Activated naive CD4-positive, alpha-beta T cell treated with anti-CD3 and anti-CD28 coated beads for 36 hours (primary cell): Measurements from ENCODE around the gene WDR81. TPM values are rescaled to one million over a fixed set of nuclear protein-coding genes. Genes with fewer than 3 reads are reported as not detected.
A peak's percentile ranks its signal among the peaks of the same experiment; 100 is the strongest.

ENCODE experiments used
- CTCF ChIA-PET: fragments of 350-600 bp; sonication (Branson Sonifier 250); formaldehyde crosslinking; loops from one replicate; lab custom pipeline; 2021; ENCODE audit warnings: antibody characterized with exemption; lab: Charles Lee
- DNase-seq: peaks from one replicate; pipeline ENCODE4 v3.0.0-alpha.2; 2020
- H3K27ac Mint-ChIP-seq: one replicate; pipeline ENCODE4 v1.8.0; 2021; ENCODE audit warnings: mild to moderate bottlenecking, mixed read lengths
- H3K27me3 Mint-ChIP-seq: one replicate; pipeline ENCODE4 v1.8.0; 2021; ENCODE audit warnings: low read depth, mixed read lengths
- H3K36me3 Mint-ChIP-seq: one replicate; pipeline ENCODE4 v1.8.0; 2021; ENCODE audit warnings: low read depth, mixed read lengths
- H3K4me1 Mint-ChIP-seq: one replicate; pipeline ENCODE4 v1.8.0; 2021; ENCODE audit warnings: low read depth, mixed read lengths
- H3K4me3 Mint-ChIP-seq: one replicate; pipeline ENCODE4 v1.8.0; 2021; ENCODE audit warnings: mild to moderate bottlenecking, moderate library complexity, mixed read lengths
- H3K9me3 Mint-ChIP-seq: one replicate; pipeline ENCODE4 v1.8.0; 2021; ENCODE audit warnings: mixed read lengths
- intact Hi-C: fragments of 100-400 bp; cut with micrococcal nuclease; formaldehyde crosslinking; loops from one replicate; pipeline ENCODE4 v1.15.1; 2023
- total RNA-seq, 2 experiments: library from RNA; stranded (reverse); gene quantifications; one replicate each; pipeline ENCODE4 v1.2.3, GENCODE V29; 2021

The WDR81 gene
- total RNA-seq, 2 experiments from 2014 or later: 2.9 to 3.7 TPM

GRCh38 chr17:1725642-1726511 lies 1.4 kb downstream of the WDR81 start:
- no peak overlapping the region for H3K27ac Mint-ChIP-seq
- CTCF ChIA-PET: no interaction called here
- intact Hi-C loops: no loop called here
- H3K9me3 Mint-ChIP-seq: no peaks in the 10 kb centered on the region
- H3K4me1 Mint-ChIP-seq: peaks cover 26% of the 10 kb centered on the region
- no peak for DNase-seq
- peak overlapping the region; percentile 59 for H3K4me3 Mint-ChIP-seq
- no peaks in the 10 kb centered on the region for H3K36me3 Mint-ChIP-seq
- H3K27me3 Mint-ChIP-seq: no peaks in the 10 kb centered on the region

- no peak overlapping the region for H3K27ac Mint-ChIP-seq
- H3K4me3 Mint-ChIP-seq: no peak overlapping the region
- peaks cover 25% of the 10 kb centered on the region for H3K4me1 Mint-ChIP-seq
- H3K9me3 Mint-ChIP-seq: no peaks in the 10 kb centered on the region
- no peaks in the 10 kb centered on the region for H3K27me3 Mint-ChIP-seq
- CTCF ChIA-PET: interaction anchor here (1.0 kb wide), 1 partner anchor 160 kb away, joined by 4 read pairs; no protein-coding TSS in a partner anchor
- DNase-seq: no peak
- intact Hi-C loops: no loop called here
- H3K36me3 Mint-ChIP-seq: no peaks in the 10 kb centered on the region
Observed at GRCh38 chr17:1726626-1727257, 2.2 kb downstream of the WDR81 start.

- no peak for DNase-seq
- peaks cover 25% of the 10 kb centered on the region for H3K4me1 Mint-ChIP-seq
- no peaks in the 10 kb centered on the region for H3K27me3 Mint-ChIP-seq
- H3K9me3 Mint-ChIP-seq: no peaks in the 10 kb centered on the region
- intact Hi-C loops: no loop called here
- no peak overlapping the region for H3K4me3 Mint-ChIP-seq
- no peaks in the 10 kb centered on the region for H3K36me3 Mint-ChIP-seq
- CTCF ChIA-PET: interaction anchor here (1.0 kb wide), 1 partner anchor 160 kb away, joined by 4 read pairs; no protein-coding TSS in a partner anchor
- H3K27ac Mint-ChIP-seq: no peak overlapping the region
Observed at GRCh38 chr17:1727258-1727789, 2.8 kb downstream of the WDR81 start.

- H3K9me3 Mint-ChIP-seq: no peaks in the 10 kb centered on the region
- H3K4me3 Mint-ChIP-seq: no peak overlapping the region
- peaks cover 22% of the 10 kb centered on the region for H3K4me1 Mint-ChIP-seq
- H3K27me3 Mint-ChIP-seq: no peaks in the 10 kb centered on the region
- no peak for DNase-seq
- CTCF ChIA-PET: no interaction called here
- intact Hi-C loops: no loop called here
- H3K36me3 Mint-ChIP-seq: no peaks in the 10 kb centered on the region
- no peak overlapping the region for H3K27ac Mint-ChIP-seq
Observed at GRCh38 chr17:1727876-1728630, 3.5 kb downstream of the WDR81 start.

- DNase-seq: no peak
- no peaks in the 10 kb centered on the region for H3K27me3 Mint-ChIP-seq
- peaks cover 18% of the 10 kb centered on the region for H3K4me1 Mint-ChIP-seq
- no peak overlapping the region for H3K27ac Mint-ChIP-seq
- intact Hi-C loops: no loop called here
- CTCF ChIA-PET: no interaction called here
- no peaks in the 10 kb centered on the region for H3K9me3 Mint-ChIP-seq
- no peaks in the 10 kb centered on the region for H3K36me3 Mint-ChIP-seq
- no peak overlapping the region for H3K4me3 Mint-ChIP-seq
Observed at GRCh38 chr17:1729966-1730325, 5.4 kb downstream of the WDR81 start.

GRCh38 chr17:1730326-1731193 lies 6.1 kb downstream of the WDR81 start:
- no peaks in the 10 kb centered on the region for H3K9me3 Mint-ChIP-seq
- H3K27ac Mint-ChIP-seq: no peak overlapping the region
- H3K4me3 Mint-ChIP-seq: no peak overlapping the region
- no peaks in the 10 kb centered on the region for H3K36me3 Mint-ChIP-seq
- intact Hi-C loops: no loop called here
- H3K27me3 Mint-ChIP-seq: no peaks in the 10 kb centered on the region
- CTCF ChIA-PET: no interaction called here
- H3K4me1 Mint-ChIP-seq: peaks cover 16% of the 10 kb centered on the region
- no peak for DNase-seq

GRCh38 chr17:1731194-1731506 lies 6.6 kb downstream of the WDR81 start:
- intact Hi-C loops: no loop called here
- Mint-ChIP-seq H3K9me3 (no peaks in the 10 kb centered on the region), H3K4me1 (peaks cover 15% of the 10 kb centered on the region), H3K4me3 (no peak overlapping the region), H3K27ac (no peak overlapping the region), H3K27me3 (no peaks in the 10 kb centered on the region), H3K36me3 (no peaks in the 10 kb centered on the region)
- CTCF ChIA-PET: no interaction called here
- no peak for DNase-seq

GRCh38 chr17:1732241-1732832 lies 7.8 kb downstream of the WDR81 start:
- Mint-ChIP-seq H3K27me3 (no peaks in the 10 kb centered on the region), H3K4me1 (peaks cover 23% of the 10 kb centered on the region), H3K36me3 (peaks cover 2% of the 10 kb centered on the region), H3K4me3 (no peak overlapping the region), H3K9me3 (no peaks in the 10 kb centered on the region), H3K27ac (no peak overlapping the region)
- no peak for DNase-seq
- intact Hi-C loops: no loop called here
- CTCF ChIA-PET: no interaction called here

GRCh38 chr17:1732833-1733321 lies 8.4 kb downstream of the WDR81 start:
- Mint-ChIP-seq H3K27ac (no peak overlapping the region), H3K36me3 (peaks cover 2% of the 10 kb centered on the region), H3K4me3 (no peak overlapping the region), H3K4me1 (peaks cover 23% of the 10 kb centered on the region), H3K27me3 (no peaks in the 10 kb centered on the region), H3K9me3 (no peaks in the 10 kb centered on the region)
- intact Hi-C loops: no loop called here
- CTCF ChIA-PET: interaction anchor here (0.8 kb wide), 1 partner anchor 12 kb away, joined by 3 read pairs; no protein-coding TSS in a partner anchor
- DNase-seq: no peak

GRCh38 chr17:1733759-1734158 lies 9.3 kb downstream of the WDR81 start:
- Mint-ChIP-seq H3K36me3 (peaks cover 2% of the 10 kb centered on the region), H3K9me3 (no peaks in the 10 kb centered on the region), H3K27ac (no peak overlapping the region), H3K4me3 (no peak overlapping the region), H3K4me1 (peaks cover 18% of the 10 kb centered on the region), H3K27me3 (no peaks in the 10 kb centered on the region)
- no peak for DNase-seq
- intact Hi-C loops: no loop called here
- CTCF ChIA-PET: interaction anchor here (0.8 kb wide), 1 partner anchor 13 kb away, joined by 3 read pairs; no protein-coding TSS in a partner anchor

GRCh38 chr17:1735418-1735817 lies 10.9 kb downstream of the WDR81 start:
- intact Hi-C loops: no loop called here
- peaks cover 13% of the 10 kb centered on the region for H3K4me1 Mint-ChIP-seq
- no peak overlapping the region for H3K27ac Mint-ChIP-seq
- CTCF ChIA-PET: no interaction called here
- no peak for DNase-seq
- H3K4me3 Mint-ChIP-seq: no peak overlapping the region
- H3K9me3 Mint-ChIP-seq: no peaks in the 10 kb centered on the region
- H3K36me3 Mint-ChIP-seq: peaks cover 2% of the 10 kb centered on the region
- no peaks in the 10 kb centered on the region for H3K27me3 Mint-ChIP-seq
